Daoy (cell line): Measurements from ENCODE around the gene LARP4. TPM values are rescaled to one million over a fixed set of nuclear protein-coding genes. Genes with fewer than 3 reads are reported as not detected.
"Not testable (repeated sequence)": the region's sequence is repeated elsewhere in the genome, so short reads cannot be mapped to it uniquely, and the experiment has no call there.

Source experiments
- DNase-seq: peaks from one replicate; pipeline ENCODE4 v3.0.0-alpha.2; 2015; ENCODE audit warnings: low read depth
- total RNA-seq: library from RNA; depleted of rRNA; stranded (reverse); fragments of >200 nt; shearing (Covaris generic); gene quantifications from 2 replicates; pipeline ENCODE4 v1.2.3, GENCODE V29; 2014

LARP4 gene
- total RNA-seq, 1 experiment from 2014 or later, result 33.8 TPM

DNA sequence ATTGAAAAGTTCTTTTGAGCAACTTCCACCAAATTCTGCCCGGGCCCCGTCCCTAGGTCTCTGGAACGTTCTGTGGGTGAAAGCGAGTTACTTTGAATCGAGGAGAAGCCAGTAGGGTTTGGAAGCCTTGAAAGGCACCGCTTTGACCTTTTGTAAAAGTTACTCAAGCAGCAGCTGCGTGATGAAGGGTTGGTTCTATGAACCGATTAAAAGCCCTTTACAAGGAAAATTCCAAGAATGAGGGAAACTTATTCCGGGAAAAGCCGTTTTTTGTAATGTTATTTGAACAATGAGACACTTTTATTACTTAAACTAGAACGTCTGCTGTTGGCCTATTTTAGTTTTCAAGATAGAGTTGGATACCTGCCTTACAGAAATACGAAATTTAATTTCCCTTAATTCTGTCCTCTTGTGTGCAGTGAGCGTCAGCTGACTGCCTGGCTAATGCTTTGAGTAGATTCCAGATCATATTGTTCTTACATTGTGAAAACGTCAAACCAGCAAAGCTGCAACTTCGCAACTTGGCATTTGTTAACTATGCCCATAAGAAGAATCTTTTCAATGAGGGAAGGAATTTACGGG is 906 bp downstream of the LARP4 start:
- no peak for DNase-seq

DNA sequence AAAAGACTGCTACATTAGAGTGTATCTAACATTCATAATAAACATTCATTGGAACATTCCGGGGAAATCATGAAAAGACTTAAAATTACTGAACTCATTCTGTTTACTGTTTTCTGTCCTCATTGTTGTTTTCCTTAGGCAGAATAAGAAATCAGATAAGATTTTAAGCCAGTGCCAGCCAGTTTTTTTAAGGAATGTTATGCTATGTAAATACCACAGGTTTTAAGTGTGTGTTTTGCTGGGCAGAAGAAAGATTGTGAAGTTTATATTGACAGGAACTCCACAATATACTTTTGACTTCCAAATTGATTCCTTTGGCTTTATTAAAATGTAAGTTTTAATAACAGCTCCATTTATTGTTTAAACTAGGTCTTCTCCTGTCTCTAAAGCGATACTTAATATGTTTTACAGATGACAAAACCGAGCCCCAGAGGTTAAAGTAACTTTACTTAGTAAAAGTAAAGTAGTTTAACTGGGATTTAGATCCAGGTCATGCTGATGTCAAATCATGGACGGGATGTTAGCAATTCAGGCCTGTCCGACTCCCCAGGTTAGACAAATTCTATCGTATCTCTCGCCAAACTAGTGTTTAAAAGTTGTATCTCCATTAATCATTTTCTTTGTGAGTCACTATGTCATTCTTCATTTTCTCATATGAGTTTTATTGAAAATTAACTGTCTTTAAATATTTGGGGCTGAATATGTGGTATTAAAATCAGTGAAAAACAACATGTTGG is 1.7 kb downstream of the LARP4 start:
- no peak for DNase-seq

DNA sequence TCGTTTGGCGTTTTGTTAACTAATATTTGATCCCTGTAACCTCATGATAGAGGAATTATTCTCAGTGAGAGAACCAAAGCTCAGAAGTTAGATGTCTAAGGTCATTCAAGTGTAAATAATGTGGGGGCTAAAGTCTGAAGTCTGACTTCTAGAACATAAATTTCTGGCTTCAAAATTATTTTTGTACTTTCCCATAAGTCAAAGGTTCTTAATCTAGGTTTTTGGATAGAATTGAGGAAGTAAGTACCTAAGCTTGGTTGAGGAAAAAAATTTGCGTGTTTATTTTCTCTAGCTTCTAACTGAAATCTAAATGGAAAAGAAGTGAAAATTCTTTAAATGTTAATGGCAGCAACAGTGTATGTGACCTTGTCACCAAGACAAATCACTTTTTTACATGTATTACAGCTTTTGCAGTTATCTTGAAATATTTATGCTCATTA is 2.3 kb downstream of the LARP4 start:
- no peak for DNase-seq

DNA sequence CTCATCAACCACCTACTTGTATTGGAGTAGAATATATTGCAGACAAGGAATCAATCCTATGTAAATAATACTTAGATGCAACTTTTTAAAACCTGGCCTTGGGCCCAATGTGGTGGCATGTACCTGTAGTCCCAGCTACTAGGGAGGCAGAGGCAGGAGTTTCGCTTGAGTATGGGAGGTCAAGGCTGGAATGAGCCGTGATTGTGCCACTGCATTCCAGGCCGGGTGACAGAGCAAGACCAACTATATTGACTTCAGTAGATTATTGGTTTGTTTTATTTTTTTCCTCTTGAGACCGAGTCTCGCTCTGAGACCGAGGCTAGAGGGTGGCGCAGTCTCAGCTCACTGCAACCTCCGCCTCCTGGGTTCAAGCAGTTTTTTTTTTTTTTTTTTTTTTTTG is 3.6 kb downstream of the LARP4 start:
- DNase-seq, result no peak

DNA sequence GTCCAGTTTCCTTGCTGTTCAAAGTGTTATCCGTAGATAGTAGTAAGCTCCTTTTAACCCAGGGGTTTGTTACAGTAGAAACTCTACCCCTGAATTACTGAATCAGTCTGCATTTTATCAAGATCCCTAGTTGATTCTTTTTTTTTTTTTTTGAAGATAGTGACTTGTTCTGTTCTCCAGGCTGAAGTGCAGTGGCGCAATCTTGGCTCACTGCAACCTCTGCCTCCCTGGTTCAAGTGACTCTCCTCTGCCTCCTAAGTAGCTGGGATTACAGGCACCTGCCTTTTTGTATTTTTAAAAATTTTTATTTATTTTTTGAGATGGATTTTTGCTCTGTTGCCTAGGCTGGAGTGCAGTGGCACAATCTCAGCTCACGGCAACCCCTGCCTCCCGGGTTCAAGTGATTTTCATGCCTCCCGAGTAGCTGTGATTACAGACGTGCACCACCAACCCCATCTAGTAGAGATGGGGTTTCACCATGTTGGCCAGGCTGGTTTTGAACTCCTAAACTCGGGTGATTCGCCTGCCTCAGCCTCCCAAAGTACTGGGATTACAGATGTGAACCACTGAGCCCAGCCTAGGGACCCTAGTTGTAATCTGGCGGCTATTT is 10.5 kb downstream of the LARP4 start:
- no peak for DNase-seq

DNA sequence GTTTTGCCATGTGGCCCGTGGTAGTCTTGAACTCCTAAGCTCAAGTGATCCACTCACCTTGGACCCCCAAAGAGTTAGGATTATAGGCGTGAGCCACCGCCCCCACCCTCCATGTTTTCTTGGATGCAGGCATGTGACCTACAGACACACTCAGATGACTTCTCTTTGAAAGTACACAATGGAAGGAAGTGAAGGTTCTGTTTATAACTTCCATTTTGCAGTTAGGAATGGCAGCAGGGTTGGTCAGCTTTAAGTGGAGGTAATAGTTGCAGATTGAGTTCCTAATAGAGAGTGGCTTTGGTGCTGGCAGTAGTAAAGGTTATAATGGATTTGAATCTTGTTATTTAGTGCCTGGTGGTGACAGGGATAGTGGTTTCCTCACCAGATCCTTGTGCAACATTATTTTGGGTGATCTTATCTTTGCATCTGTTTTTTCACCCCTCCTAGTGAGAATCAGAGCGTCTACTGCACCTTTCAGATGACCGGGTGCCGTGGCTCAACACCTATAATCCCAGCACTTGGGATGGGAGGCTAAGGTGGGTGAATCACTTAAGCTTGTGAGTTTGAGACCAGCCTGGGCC is 15.3 kb downstream of the LARP4 start:
- DNase-seq, result no peak

DNA sequence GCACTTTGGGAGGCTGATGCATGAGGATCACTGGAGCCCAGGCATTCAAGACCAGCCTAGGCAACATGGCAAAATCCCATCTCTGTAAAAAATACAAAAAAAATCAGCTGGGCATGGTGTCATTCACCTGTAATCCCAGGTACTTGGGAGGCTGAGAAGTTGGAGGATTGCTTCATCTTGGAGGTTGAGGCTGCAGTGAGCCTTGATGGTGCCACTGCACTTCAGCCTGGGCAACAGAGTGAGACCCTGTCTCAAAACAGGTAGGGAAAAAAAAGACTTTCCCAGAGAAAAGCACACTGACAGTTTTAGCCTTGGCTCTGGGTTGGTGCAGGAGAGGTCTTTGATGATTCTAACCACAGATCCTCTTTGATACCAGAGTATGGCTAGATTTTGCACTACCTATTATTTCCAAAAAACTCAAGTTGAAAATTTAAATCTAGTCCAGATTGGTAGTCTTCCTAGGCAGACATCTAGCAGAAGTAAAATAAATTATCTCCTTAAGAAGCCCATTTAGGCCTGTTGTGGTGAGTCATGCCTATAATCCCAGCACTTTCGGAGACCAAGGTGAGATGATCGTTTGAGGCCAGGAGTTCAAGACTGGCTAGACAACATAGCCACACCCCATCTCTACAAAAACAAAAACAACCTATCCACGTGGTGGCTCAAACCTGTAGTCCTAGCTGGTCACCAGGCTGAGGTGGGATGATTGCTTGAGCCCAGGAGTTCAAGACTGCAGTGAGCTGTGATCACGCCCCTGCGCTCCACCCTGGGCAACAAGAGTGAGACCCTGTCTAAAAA is 18.6 kb downstream of the LARP4 start:
- DNase-seq, result no peak

DNA sequence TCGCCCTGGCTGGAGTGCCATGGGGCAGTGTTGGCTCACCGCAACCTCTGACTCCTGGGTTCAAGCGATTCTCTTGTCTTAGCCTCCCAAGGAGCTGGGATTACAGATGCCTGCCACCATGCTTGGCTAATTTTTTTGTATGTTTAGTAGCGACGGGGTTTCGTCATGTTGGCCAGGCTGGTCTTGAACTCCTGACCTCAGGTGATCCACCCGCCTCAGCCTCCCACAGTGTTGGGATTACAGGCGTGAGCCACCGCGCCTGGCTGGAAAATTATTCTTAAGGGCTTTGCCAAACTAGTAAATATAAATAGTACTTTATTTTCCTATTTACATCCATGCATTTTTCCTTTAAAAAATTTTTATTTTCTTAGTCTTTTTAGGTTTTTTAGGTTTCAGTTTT is 22.2 kb downstream of the LARP4 start:
- not testable (repeated sequence) for DNase-seq

DNA sequence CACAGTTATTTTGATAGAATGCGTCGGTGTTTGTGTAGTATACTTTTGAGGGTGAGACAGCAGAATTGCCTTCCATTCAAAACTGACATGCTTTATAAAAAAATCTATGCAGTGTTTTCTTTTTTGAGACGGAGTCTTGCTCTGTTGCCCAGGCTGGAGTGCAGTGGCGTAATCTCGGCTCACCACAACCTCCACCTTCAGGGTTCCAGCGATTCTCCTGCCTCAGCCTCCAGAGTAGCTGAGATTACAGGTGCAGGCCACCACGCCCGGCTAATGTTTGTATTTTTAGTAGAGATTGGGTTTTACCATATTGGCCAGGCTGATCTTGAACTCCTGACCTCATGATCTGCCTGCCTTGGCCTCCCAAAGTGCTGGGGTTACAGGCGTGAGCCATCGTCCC is 22.7 kb downstream of the LARP4 start:
- not testable (repeated sequence) for DNase-seq

DNA sequence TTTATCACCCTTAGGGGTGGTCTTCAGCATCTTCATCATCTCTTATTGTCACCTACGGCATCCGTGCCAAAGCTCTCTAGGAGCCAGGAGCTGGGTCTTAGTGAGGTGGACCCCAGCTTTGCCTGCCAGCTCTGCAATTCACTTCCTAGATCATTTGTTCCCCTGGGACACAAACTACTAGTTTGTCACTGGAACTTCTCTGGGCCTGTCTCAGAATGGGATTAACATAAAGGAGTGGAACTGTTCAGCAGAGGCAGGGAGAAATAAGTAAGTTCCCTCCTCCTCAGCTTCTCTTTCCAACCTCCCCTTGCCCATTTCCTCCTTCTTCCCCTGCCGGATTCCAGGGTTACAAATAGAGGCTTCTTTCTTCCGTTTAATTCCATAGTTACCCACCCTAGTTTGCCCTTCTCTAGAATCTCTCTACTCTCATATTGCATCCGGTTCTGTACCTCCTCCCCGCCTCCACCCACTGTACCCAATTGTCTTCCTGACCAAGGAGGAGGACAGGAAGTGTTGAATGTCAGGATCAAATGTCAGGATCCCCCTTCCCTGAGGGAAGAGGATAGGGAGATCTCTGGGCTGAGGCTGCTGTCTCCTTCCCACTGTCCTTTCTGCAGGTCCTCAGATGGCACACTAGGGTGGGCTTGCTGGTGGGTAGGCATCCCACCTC is 25.0 kb downstream of the LARP4 start:
- DNase-seq, result peak; percentile 21

DNA sequence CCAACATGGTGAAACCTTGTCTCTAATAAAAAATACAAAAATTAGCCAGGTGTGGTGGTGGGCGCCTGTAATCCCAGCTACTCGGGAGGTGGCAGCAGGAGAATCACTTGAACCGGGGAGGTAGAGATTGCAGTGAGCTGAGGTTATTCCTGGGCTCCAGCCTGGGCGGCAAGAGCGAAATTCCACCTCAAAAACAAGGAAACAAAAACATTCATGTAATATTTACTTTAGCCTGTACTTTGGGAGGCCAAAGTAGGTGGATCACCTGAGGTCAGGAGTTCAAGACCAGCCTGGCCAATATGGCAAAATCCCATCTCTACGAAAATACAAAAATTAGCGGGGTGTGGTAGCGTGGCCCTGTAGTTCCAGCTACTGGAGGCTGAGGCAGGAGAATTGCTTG is 31.0 kb downstream of the LARP4 start:
- not testable (repeated sequence) for DNase-seq

DNA sequence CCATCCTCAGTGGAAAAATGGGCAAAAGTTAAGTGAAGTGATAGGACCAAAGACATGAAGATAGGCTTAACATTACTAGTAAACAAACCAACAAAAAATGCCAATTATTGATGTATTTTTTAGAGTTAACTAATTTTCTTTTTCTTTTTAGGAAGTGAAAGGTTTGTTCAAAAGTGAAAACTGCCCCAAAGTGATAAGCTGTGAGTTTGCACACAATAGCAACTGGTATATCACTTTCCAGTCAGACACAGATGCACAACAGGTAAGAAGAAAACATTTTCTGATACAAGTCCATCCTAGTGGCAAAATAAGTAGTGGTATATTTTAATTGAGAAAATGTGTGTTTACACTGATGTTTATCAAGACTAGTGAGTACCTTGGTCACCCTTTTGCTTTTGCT is 39.6 kb downstream of the LARP4 start:
- DNase-seq, result no peak

DNA sequence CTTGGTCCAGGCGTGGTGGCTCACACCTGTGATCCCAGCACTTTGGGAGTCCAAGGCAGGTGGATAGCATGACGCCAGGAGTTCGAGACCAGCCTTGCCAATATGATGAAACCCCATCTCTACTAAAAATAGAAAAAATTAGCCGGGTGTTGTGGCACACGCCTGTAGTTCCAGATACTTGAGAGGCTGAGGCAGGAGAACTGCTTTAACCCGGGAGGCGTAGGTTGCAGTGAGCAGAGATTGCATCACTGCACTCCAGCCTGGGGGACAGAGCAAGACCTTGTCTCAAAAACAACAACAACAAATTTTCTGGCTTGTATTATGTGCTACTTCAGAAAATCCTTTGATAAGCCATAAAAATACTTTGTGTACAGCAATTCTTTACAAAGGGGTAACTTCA is 41.1 kb downstream of the LARP4 start:
- DNase-seq, result no peak

DNA sequence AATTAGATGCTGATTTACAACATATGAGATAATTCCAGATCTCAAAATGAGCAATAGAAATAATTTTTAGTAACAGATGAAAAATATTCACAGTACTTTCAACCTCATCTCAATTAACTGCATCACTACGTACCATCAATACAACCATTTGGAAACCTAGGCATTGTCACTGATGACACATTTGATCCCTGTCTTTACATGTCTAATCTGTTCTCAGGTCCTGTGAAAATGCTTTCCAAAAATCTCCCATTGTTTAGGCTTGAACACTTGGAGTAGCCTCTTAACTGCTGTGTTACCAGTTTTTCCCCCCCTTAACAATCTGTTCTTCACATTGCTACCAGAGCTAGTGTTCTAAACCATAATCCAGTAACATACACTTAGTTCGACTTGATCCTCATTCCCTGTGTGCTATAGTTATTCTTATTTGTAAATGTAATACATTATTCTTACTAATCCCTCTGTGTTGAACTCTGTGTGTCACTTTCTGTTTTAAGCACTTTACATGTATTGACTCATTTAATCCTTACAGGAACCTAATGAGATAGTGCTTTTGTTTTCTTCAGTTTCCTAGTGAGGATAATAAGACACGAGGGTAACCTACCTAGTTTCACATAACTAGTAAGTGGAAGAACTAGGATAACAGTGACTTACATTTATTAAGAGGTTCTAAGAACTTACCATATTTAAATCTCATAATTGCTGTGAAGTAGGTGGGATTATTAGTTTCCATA is 41.7 kb downstream of the LARP4 start:
- no peak for DNase-seq

DNA sequence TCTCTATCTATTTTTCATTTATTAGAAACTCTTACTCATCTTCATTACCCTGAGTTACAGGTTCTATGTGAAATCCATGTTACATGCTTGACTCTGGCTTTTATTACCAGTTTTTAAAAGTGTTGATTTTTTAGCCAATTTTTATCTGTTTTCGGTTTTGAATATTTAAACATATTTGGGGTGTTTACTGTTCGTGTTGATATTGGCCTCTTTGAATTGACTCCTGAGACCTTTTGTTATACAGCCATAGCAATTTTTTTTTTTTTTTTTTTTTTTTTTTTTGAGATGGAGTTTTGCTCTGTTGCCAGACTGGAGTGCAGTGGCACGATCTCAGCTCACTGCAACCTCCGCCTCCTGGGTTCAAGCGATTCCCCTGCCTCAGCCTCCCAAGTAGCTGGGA is 49.0 kb downstream of the LARP4 start:
- not testable (repeated sequence) for DNase-seq

DNA sequence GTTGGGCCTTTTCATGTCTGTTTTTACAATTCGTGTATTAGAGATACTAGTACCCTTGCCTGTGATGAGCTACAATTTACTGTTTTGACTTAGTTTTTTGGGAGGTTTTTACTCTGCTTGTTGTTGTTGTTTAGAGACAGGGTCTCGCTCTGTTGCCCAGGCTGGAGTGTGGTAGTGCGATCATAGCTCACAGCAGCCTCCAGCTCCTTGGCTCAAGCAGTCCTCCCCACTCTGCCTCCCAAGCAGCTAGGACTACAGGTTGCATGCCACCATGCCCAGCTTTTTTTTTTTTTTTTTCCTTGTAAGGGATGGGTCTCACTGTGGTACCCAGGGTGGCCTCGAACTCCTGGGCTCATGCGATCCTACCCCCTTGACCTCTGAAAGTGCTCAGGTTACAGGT is 52.1 kb downstream of the LARP4 start:
- DNase-seq, result no peak

DNA sequence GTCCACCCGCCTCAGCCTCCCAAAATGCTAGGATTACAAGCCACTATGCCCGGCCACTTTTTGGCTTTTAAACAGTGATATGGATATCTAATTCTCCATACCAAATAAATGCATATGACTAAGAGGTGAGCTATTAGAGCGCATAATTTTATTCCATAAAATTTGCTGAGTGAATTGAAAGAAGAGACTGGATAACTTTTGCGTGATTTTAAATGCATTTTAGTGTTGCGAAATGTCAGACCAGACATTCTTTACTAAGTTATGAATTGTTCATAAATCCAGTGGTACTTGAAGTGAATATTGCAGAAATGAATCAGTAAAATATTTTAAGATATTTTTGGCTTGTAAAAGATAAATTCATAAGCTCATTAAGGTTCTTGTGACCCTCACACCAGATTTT is 53.2 kb downstream of the LARP4 start:
- DNase-seq, result no peak

DNA sequence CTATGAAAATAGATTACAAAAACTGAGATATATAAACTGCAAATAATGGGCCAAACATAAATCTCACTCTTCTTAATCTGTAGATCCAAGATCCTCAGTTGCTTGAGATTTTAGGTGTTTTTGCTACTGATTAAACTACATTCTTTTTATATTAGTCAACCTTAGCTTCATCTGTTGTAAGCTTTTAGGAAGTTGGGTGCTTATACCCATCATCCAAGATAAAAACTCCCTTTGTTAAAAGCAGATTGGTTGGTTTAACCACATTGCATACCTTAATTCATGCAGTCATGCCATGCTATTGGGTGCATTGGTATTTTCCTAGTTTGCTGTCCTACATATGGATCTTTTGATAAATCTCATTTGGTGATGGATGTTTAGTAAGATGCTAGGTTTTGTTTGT is 57.9 kb downstream of the LARP4 start:
- DNase-seq, result no peak

DNA sequence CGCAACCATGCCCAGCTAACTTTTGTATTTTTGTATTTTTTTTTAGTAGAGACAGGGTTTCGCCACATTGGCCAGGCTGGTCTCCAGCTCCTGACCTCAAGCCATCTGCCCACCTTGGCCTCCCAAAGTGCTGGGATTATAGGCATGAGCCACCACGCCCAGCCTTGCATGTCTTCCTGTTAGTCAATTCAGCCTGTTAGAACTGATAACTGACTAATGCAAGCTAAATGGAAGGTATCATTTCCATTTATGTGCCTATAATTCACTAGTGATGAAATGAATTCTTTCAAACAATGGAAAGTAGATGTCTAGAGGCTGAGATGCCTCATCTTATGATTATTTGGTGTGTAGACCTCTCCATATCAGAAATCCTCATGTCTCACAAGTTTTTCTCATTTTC is 66.8 kb downstream of the LARP4 start:
- DNase-seq, result no peak

DNA sequence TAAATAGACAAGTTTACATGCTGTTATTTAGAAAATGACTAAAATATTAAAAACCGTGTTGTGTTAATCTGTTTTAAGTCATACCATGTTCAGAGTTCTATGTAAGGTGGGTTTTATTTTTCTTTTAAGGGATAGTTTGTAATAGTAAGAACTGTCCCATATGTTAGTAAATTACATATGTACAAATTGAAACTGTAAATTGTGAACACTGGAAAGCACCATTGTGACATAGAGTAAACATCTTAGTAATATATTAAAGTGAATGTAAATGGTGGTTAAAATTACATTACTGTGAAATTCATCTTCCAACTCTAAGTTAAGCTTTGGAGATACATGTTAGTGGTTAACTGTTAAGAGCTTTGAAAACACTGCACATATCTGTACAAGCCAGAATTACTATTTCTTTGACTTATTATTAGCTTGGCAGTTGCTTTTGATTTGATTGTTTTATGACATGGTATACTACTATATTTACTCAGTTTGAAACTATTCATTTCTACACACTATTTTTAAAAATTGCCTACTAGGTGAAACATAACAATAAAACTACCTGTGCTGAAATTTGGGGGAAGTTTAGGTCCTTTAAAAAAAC is 76.7 kb downstream of the LARP4 start:
- DNase-seq, result no peak
